Heart left ventricle (tissue), 13 donors: ENCODE data around the gene PML.

ENCODE experiments used
- CTCF ChIP-seq, 12 donors: fragments of 200-600 bp; sonication (generic) in 4 of 12; IDR thresholded peaks; one replicate each; pipeline versions ENCODE4 v1.5.0 to v1.8.0; 2018 to 2022; ENCODE audit warnings: antibody characterized with exemption in 12 of 12, mild to moderate bottlenecking in 5 of 12
- POLR2A ChIP-seq, 2 donors: fragments of 450-650 bp; IDR thresholded peaks; one replicate each; pipeline ENCODE4 v1.6.1; 2017; ENCODE audit warnings: antibody characterized with exemption in 2 of 2, mild to moderate bottlenecking in 2 of 2, moderate library complexity in 2 of 2
- donor health status: ischemic (EF 13 %, LVEDD 7.1; RV severe dilation, severe dysfunction).
- donor health status: DM: no; HTN: yes; CAD: no.
- donor health status: DM: no; HTN: no; CAD: no.
- donor health status: ischemic (EF 25% LVEDD 6.9; RV normal size, moderate dysfunction).
- donor health status: ischemic (EF 25% LVEDD 5.7; RV mildly dilated, moderate dysfunction).
- donor health status: ischemic (EF 35%, LVEDD 5.7; RV mildly dilated, moderate dysfunction).
- donor health status: nonischemic (EF 11% LVEDD 7.7; RV severe dilation, severe dysfunction).
- donor health status: DM: yes; HTN: yes; CAD: no.
- donor health status: PGD.
- donor health status: ischemic (EF 29% LVEDD 5.4; RV normal size, mild dysfunction).
- donor health status: nonischemic (EF 23%, LVEDD 6.1; RV moderate dilation, normal function).

- no peak for TF ChIP-seq CTCF (IDR thresholded peaks at IDR 0.05)
- TF ChIP-seq POLR2A (IDR thresholded peaks at IDR 0.05) = no peak
These were observed 42.9 kb upstream of the PML start for GRCh38 chr15:73951601-73952000.
